Spleen (tissue), 11 donors: ENCODE results near the gene PARVB. TPM values are rescaled to one million over a fixed set of nuclear protein-coding genes. Genes with fewer than 3 reads are reported as not detected.

ENCODE experiments used
- DNase-seq: peaks from one replicate; pipeline ENCODE4 v3.0.0-alpha.2; 2020
- H3K27ac ChIP-seq, 8 donors: fragments of 200-600 bp; sonication (generic) in 7 of 8; 1 replicate in 4 of 8; 2 replicates in 4 of 8; pipeline versions ENCODE4 v1.5.0 to v1.8.0; 2016 to 2021; ENCODE audit warnings: inconsistent platforms in 4 of 8, mild to moderate bottlenecking in 4 of 8, moderate library complexity in 1 of 8
- H3K27me3 ChIP-seq, 7 donors: fragments of 200-600 bp; sonication (generic) in 6 of 7; replicated peaks in 1 of 7; 1 replicate in 4 of 7; 2 replicates in 3 of 7; pipeline versions ENCODE4 v1.5.0 to v1.8.0; 2016 to 2021; ENCODE audit warnings: inconsistent platforms in 3 of 7, mild to moderate bottlenecking in 1 of 7
- H3K36me3 ChIP-seq, 6 donors: fragments of 200-600 bp; sonication (generic) in 5 of 6; 1 replicate in 4 of 6; 2 replicates in 2 of 6; pipeline versions ENCODE4 v1.5.0 to v1.8.0; 2016 to 2021; ENCODE audit warnings: inconsistent platforms in 2 of 6
- H3K4me1 ChIP-seq, 6 donors: fragments of 200-600 bp; sonication (generic) in 5 of 6; 1 replicate in 3 of 6; 2 replicates in 3 of 6; pipeline versions ENCODE4 v1.5.0 to v1.8.0; 2016 to 2021; ENCODE audit warnings: inconsistent platforms in 3 of 6
- H3K4me3 ChIP-seq, 8 donors: fragments of 200-600 bp; sonication (generic) in 7 of 8; 1 replicate in 4 of 8; 2 replicates in 4 of 8; pipeline versions ENCODE4 v1.5.0 to v1.8.0; 2016 to 2021; ENCODE audit warnings: inconsistent platforms in 4 of 8, mild to moderate bottlenecking in 4 of 8, moderate library complexity in 2 of 8
- H3K9me3 ChIP-seq, 8 donors: fragments of 200-600 bp; sonication (generic) in 7 of 8; 1 replicate in 4 of 8; 2 replicates in 4 of 8; pipeline versions ENCODE4 v1.5.0 to v1.8.0; 2016 to 2021; ENCODE audit warnings: inconsistent platforms in 4 of 8
- POLR2A ChIP-seq, 3 donors: fragments of 450-650 bp; IDR thresholded peaks; one replicate each; pipeline ENCODE4 v1.5.1; 2017; ENCODE audit warnings: antibody characterized with exemption in 3 of 3, mild to moderate bottlenecking in 1 of 3
- POLR2AphosphoS5 ChIP-seq, 3 donors: sonication (generic); formaldehyde crosslinking; IDR thresholded peaks; one replicate each; pipeline ENCODE4 v1.5.1; 2017; ENCODE audit warnings: antibody characterized with exemption in 3 of 3
- WGBS, 5 donors: extraction: QIAGEN DNeasy Blood & Tissue Kit in 3 of 5; methylation state at CpG; one replicate each; pipeline versions ENCODE4 v1.1.5 to v1.1.7; 2013 to 2018; 5-methylcytosine and 5-hydroxymethylcytosine counted together
- intact Hi-C: fragments of 100-400 bp; cut with DNase I; formaldehyde crosslinking; loops from one replicate; pipeline ENCODE4 v1.15.0; 2023; ENCODE audit warnings: low total_unique reads
- polyA plus RNA-seq, 3 donors: library from polyadenylated mRNA; stranded (reverse); fragments of 200-250 nt; gene quantifications; one replicate each; pipeline ENCODE4 v1.2.1, GENCODE V29; 2013
- total RNA-seq, 7 donors: library from RNA; depleted of rRNA in 3 of 7; stranded (reverse); fragments of >200 nt in 3 of 7; fragmentation: NEBNext Ultra II Directional in 4 of 7; extraction: Animal tissue kit (Norgen Biotek cat#: 25700) in 4 of 7; gene quantifications; one replicate each; pipeline versions ENCODE4 v1.1.0 to v1.2.1, GENCODE V29; 2016 to 2021
- TF ChIP-seq, protein P1 (sequence below), 11 experiments: fragments of 200-600 bp in 7 of 11; fragments of 450-650 bp in 4 of 11; sonication (generic) in 4 of 11; IDR thresholded peaks in 8 of 11; conservative IDR thresholded peaks in 3 of 11; 1 replicate in 7 of 11; 2 replicates in 4 of 11; pipeline versions ENCODE4 v1.4.0 to v1.8.0; 2016 to 2021; ENCODE audit warnings: antibody characterized with exemption in 11 of 11, inconsistent platforms in 4 of 11, mild to moderate bottlenecking in 1 of 11
- donor health status: healthy with polysubstance abuse.
- donor health status: DM: no; HTN: no; CAD: no; lungs with moderate emphysema.
- donor health status: DM: no; HTN: no; CAD: no.
- donor health status: Bipolar disorder and iron deficiency.
- donor health status: healthy.
- donor health status: DM: no; HTN: no; CAD: no.
- donor health status: DM: yes; HTN: yes; CAD: no.

The PARVB gene
- total and polyA plus RNA-seq, 10 donors: 24.0 to 61.9 (median 46.5) TPM

DNA sequence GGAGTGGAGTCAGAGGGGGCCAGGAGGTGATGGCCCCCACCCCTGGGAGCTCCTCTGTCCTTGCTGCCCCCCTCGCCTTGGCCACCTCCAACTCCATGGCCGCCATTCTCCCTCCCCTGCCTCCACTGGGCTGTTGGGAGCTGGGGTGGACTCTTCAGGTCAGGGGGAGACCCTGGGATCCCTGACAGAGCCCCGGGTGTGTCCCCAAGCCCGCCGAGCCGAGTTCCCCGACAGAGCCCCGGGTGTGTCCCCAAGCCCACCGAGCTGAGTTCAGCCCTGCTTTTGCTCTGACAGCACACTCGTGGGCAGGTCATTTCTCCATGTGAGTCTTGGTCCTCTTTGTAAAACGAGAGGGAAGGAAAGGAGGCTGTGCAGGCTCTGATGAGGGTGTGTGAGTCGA, 143.4 kb downstream of the PARVB start:
- peak; percentile 33 for DNase-seq
- intact Hi-C loops: no loop called here

GRCh38 chr22:44168206-44168605, 144.1 kb downstream of the PARVB start:
- H3K4me1 ChIP-seq: peaks cover 0 to 22% (median 14%) of the 10 kb centered on the region in 6 donors
- no peak for TF ChIP-seq POLR2A (IDR thresholded peaks at IDR 0.05)
- TF ChIP-seq POLR2AphosphoS5 (IDR thresholded peaks at IDR 0.05): no peak
- TF ChIP-seq, protein P1, sequence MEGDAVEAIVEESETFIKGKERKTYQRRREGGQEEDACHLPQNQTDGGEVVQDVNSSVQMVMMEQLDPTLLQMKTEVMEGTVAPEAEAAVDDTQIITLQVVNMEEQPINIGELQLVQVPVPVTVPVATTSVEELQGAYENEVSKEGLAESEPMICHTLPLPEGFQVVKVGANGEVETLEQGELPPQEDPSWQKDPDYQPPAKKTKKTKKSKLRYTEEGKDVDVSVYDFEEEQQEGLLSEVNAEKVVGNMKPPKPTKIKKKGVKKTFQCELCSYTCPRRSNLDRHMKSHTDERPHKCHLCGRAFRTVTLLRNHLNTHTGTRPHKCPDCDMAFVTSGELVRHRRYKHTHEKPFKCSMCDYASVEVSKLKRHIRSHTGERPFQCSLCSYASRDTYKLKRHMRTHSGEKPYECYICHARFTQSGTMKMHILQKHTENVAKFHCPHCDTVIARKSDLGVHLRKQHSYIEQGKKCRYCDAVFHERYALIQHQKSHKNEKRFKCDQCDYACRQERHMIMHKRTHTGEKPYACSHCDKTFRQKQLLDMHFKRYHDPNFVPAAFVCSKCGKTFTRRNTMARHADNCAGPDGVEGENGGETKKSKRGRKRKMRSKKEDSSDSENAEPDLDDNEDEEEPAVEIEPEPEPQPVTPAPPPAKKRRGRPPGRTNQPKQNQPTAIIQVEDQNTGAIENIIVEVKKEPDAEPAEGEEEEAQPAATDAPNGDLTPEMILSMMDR (IDR thresholded peaks at IDR 0.05 in 8 of 11, conservative IDR thresholded peaks at IDR 0.05 in 3 of 11): no peak
- H3K9me3 ChIP-seq: no peaks in the 10 kb centered on the region
- no peak overlapping the region for H3K4me3 ChIP-seq
- intact Hi-C loops: no loop called here
- DNase-seq: peak; percentile 59
- WGBS, 5 donors: 87 to 91% (median 88%) methylated on average over 13 of the region's 13 CpGs
- no peaks in the 10 kb centered on the region for H3K27me3 ChIP-seq
- H3K36me3 ChIP-seq: peaks cover 0 to 80% (median 22%) of the 10 kb centered on the region in 6 donors
- H3K27ac ChIP-seq: no peak overlapping the region

More for the DNA sequence above, 143.4 kb downstream of the PARVB start:
- H3K27ac ChIP-seq: no peak overlapping the region
- H3K4me1 ChIP-seq: peaks cover 0 to 15% (median 7%) of the 10 kb centered on the region in 6 donors
- TF ChIP-seq, protein P1 (IDR thresholded peaks at IDR 0.05 in 8 of 11, conservative IDR thresholded peaks at IDR 0.05 in 3 of 11): no peak
- no peak for TF ChIP-seq POLR2A (IDR thresholded peaks at IDR 0.05)
- TF ChIP-seq POLR2AphosphoS5 (IDR thresholded peaks at IDR 0.05): no peak
- no peaks in the 10 kb centered on the region for H3K27me3 ChIP-seq
- WGBS, 5 donors: 78 to 89% (median 83%) methylated on average over 9 to 12 of the region's 12 CpGs
- H3K4me3 ChIP-seq: no peak overlapping the region
- H3K36me3 ChIP-seq: peaks cover 0 to 88% (median 22%) of the 10 kb centered on the region in 6 donors
- no peaks in the 10 kb centered on the region for H3K9me3 ChIP-seq

- TF ChIP-seq, protein P1 (IDR thresholded peaks at IDR 0.05 in 8 of 11, conservative IDR thresholded peaks at IDR 0.05 in 3 of 11): no peak
- TF ChIP-seq POLR2A (IDR thresholded peaks at IDR 0.05) (no peak), POLR2AphosphoS5 (IDR thresholded peaks at IDR 0.05) (no peak)
- WGBS, 5 donors: 91 to 96% (median 93%) methylated on average over 11 of the region's 11 CpGs
- peak; percentile 57 for DNase-seq
- H3K4me1 ChIP-seq: peaks cover 0 to 32% (median 20%) of the 10 kb centered on the region in 6 donors
- no peaks in the 10 kb centered on the region for H3K27me3 ChIP-seq
- intact Hi-C loops: no loop called here
- H3K36me3 ChIP-seq: peaks cover 0 to 58% (median 15%) of the 10 kb centered on the region in 6 donors
- H3K4me3 ChIP-seq: no peak overlapping the region
- no peak overlapping the region for H3K27ac ChIP-seq
- H3K9me3 ChIP-seq: no peaks in the 10 kb centered on the region
These were observed 146.4 kb downstream of the PARVB start for GRCh38 chr22:44170470-44170869.

DNA sequence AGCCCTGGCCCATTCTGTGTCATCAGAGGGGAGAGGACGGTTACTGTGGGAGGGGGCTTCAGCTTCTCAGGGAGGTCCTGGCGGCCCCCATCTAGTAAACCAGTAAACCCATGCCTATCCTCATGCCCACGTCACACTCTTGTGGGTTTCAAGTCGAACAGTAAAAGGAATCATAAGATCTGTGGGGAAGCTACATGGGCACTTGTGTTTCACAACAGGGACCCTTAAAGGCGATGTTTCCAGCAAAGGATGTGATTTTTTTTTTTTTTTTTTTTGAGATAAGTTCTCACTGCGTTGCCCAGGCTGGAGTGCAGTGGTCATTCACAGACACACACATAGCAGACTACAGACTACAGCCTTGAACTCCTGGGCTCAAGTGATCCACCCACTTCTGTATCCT, 147.5 kb downstream of the PARVB start:
- intact Hi-C loops: no loop called here
- WGBS, 5 donors: 53 to 74% (median 63%) methylated on average over 6 of the region's 6 CpGs
- peak overlapping the region in 4 of 8 donors; percentile 60 to 86 (median 79) for H3K27ac ChIP-seq

More for the DNA sequence above, 147.5 kb downstream of the PARVB start:
- Histone ChIP-seq H3K27me3 (no peaks in the 10 kb centered on the region), H3K9me3 (no peaks in the 10 kb centered on the region), H3K4me1 (peaks cover 0 to 32% (median 20%) of the 10 kb centered on the region in 6 donors), H3K4me3 (no peak overlapping the region), H3K36me3 (peaks cover 0 to 47% (median 12%) of the 10 kb centered on the region in 6 donors)
- TF ChIP-seq, protein P1 (IDR thresholded peaks at IDR 0.05 in 8 of 11, conservative IDR thresholded peaks at IDR 0.05 in 3 of 11): no peak
- no peak for TF ChIP-seq POLR2AphosphoS5 (IDR thresholded peaks at IDR 0.05)
- no peak for TF ChIP-seq POLR2A (IDR thresholded peaks at IDR 0.05)
- DNase-seq: peak; percentile 55
